Measurements from ENCODE around the gene TOMM40L.

DNA sequence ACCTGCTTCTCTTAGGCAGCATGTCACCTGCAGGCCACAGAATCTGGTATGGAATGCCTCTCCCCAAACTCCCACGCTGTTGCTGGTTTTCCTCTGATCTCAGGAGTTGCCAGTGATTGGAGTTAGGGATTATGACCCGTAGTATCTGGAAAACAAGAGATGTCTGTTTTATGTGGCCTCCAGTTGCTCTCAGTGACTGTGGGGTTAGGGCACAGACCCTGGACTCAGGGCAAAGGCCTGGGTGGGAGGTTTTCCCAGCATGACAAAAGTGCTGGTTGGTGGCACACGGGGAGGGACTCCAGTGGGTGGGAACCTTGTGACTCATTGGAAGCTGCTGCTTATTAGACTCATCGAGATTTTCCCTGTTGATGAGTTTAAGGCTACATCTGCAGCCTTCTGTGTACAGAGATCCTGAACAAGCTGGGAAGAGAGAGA, 12.2 kb downstream of the TOMM40L start, which contains the start of gene NR1I3:
- TF ChIP-seq, protein P1, sequence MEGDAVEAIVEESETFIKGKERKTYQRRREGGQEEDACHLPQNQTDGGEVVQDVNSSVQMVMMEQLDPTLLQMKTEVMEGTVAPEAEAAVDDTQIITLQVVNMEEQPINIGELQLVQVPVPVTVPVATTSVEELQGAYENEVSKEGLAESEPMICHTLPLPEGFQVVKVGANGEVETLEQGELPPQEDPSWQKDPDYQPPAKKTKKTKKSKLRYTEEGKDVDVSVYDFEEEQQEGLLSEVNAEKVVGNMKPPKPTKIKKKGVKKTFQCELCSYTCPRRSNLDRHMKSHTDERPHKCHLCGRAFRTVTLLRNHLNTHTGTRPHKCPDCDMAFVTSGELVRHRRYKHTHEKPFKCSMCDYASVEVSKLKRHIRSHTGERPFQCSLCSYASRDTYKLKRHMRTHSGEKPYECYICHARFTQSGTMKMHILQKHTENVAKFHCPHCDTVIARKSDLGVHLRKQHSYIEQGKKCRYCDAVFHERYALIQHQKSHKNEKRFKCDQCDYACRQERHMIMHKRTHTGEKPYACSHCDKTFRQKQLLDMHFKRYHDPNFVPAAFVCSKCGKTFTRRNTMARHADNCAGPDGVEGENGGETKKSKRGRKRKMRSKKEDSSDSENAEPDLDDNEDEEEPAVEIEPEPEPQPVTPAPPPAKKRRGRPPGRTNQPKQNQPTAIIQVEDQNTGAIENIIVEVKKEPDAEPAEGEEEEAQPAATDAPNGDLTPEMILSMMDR (IDR thresholded peaks at IDR 0.05) = no peak
- TF ChIP-seq POLR2A (IDR thresholded peaks at IDR 0.05) = no peak

All from uterus (tissue), 2 donors.